Activated CD4-positive, CD25-positive, alpha-beta regulatory T cell treated with anti-CD3 and anti-CD28 coated beads, Interleukin-2, amount 50 U/mL, for 24 hours (primary cell): Measurements from ENCODE around the gene TMEM51.

ENCODE experiments used
- ATAC-seq, 2 donors: fragments of 150-1000 bp; cut with Tn5 transposase; one replicate each; pipeline ENCODE4 v1.10.0; 2021; ENCODE audit warnings: mild to moderate bottlenecking in 1 of 2, moderate library complexity in 1 of 2

Gene TMEM51, protein sequence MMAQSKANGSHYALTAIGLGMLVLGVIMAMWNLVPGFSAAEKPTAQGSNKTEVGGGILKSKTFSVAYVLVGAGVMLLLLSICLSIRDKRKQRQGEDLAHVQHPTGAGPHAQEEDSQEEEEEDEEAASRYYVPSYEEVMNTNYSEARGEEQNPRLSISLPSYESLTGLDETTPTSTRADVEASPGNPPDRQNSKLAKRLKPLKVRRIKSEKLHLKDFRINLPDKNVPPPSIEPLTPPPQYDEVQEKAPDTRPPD

GRCh38 chr1:15153184-15153841, at the start of gene TMEM51:
Gene TMEM51 (plus strand): TSS chr1:15153747. CDS start chr1:15215088, 61,341 bp downstream.
- no peak for ATAC-seq

DNA sequence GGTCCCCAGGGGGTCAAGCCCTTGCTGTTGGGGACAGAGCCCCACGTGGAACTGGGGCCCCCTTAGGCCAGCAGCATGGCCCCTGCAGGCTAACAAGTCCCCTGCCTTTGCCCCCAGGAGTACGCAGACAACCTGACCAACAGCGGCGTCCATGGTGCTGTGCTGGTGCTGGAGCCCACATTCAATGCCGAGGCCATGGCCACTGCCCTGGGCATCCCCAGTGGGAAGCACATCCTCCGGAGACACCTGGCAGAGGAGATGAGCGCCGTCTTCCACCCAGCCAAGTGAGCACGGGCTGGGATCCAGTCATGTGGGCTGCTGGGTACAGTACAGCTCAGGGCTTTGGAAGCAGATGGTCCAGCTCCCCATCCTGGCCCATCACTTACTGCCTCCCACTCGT, 49.6 kb upstream of the TMEM51 start:
- no peak for ATAC-seq

- no peak for ATAC-seq
These were observed 48.8 kb upstream of the TMEM51 start for GRCh38 chr1:15104768-15105167.

DNA sequence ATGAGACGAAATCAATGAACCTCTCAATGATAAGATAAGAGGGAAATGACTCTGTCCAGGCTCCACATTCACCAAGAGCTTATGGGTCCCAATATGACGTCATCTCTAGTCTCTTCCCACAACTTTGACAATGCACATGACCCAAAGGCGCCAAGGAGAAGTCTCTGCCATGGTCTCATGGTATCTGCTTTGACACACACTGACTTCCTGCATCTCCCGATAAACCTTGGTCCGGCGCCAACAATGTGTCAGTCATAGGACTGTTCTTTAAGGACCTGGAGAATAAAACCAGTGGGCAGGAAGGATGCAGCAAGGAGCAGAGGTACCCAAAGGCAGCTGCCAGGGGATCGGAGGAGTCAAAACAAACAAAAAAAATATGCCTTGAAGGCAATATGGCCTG, 46.9 kb upstream of the TMEM51 start:
- no peak for ATAC-seq

DNA sequence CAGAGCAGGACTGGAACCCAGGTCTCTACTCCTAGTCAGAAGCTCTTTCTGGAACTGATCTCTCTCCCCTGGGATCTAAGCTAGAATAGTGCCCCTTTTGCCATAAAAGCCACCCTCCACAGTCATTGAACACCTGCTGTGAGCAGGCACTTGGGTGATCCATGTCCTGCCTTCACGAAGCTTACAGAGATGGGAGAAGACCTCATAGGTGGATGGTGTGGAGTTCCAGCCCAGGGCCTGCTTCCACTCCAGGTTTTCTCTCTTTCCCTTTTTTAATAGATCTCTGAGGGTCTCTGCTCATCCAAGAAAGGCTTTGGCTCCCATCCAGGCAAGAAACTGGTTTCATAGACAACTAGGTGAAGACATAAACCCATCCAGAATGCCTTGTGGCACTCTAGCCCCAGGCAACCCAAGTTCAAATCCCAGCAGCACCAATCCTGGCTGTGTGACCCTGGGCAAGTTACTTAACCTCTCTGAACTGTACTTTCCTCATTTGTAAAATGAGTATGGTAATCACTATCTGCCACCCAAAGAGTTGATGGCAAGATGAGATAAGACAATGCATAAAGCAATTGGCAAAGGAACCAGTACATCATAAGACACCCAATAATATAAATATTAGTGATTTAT, 46.4 kb upstream of the TMEM51 start:
- ATAC-seq, result no peak

DNA sequence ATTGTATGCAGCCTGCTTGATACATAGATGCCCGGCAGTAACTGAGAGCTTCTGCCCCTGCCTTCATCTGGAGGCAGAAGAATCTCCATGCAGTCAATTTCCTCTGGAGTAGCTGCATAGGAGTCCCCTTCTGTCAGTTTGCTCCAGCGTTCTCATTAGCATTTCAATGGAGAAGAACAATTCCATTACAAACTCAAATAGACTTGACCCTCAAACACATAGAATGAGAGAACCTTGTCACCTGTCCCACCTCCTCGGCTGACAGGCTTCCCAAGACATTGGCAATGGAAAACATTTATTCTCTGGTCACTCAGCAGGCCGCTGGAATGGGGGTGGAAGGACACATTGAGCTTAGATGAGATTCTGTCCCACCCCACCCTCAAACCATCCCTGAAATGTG, 45.6 kb upstream of the TMEM51 start:
- ATAC-seq, result no peak

DNA sequence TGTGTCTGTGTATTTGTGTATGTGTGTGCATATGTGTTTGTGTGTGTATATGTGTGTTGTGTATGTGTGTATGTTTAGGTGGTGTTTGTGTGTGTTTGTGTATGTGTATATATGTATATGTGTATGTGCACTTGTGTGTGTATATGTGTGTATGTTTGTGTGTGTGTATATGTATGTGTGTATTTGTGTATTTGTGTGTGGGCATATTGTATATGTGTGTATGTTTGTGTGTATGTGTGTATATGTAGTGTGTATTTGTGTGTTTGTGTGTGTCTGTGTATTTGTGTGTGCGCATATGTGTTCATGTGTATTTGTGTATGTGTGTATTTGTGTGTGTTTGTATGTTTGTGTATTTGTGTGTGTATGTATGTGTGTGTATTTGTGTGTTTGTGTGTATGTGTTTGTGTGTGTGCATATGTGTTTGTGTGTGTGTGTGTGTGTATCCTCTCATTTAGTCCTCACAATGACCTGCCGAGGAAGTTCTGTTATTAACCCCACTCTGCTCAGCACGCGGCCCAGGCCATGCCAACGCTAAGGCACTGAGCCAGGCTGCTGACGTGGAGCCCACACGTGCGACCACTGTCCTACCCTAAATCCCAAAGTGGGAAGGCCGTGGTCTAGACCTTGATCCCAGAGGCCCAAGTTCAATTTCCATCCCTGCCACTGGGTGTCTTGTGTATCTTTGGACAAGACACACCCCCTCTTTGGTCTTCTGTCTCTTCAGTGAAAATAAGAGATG, 43.2 kb upstream of the TMEM51 start:
- no peak for ATAC-seq

DNA sequence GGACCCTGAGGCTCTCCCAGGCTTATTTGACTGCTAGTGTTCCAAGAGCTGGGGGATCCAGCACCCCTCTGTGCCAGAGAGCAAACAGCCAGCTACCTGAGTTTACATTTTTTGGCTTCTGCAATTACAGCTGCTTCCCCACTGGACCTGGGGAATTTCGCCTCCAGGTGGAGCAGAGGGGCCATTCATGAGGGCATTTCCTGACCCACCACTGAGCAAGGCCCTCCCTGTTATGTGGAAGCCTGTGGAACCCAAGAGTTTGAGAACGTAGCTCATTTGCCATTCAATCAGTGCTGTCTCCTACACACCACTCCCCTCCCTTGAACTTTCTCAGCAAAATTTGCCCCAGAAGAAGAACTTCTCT, 42.7 kb upstream of the TMEM51 start:
- ATAC-seq, result no peak

DNA sequence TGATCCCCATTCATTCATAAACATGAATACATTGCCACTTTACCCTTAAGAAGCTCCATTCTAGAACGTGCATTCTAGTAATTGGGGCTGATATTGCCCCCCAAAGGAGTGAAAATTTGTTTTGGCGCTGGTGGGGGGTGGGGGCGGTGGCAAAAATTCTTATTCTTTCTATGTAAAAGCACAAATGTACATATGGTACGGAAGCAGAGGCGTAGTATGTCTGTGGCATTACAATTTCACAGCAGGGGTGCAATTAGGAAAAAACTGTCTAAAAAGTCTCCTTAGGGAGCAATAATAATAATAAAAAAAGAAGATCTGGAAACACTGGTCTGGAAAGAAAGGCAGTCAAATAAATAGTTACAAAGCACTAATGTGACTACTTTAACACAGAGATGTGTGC, 40.4 kb upstream of the TMEM51 start:
- ATAC-seq, result no peak

- no peak for ATAC-seq
These were observed 38.7 kb upstream of the TMEM51 start for GRCh38 chr1:15114884-15115283.

- ATAC-seq, result no peak
These were observed 37.8 kb upstream of the TMEM51 start for GRCh38 chr1:15115542-15116330.

DNA sequence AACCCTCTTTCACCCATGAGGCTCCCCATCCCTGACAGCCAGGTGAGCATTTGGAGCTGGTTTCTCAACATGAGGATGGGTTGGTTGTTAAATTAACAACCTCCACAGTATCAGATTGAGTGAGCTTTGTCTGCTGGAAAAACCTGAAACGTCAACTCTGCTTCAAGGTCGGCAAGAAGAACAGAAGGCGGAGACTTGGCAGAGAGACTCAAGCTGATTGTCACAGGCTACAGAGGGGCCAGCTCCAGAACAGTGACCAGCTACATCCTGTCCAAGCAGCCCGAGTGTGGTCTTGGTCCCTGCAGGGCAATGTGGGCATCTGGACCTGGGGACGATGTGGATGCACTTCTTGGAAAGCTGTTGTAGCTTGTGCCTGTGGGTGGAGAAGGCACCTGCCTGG, 36.6 kb upstream of the TMEM51 start:
- no peak for ATAC-seq

DNA sequence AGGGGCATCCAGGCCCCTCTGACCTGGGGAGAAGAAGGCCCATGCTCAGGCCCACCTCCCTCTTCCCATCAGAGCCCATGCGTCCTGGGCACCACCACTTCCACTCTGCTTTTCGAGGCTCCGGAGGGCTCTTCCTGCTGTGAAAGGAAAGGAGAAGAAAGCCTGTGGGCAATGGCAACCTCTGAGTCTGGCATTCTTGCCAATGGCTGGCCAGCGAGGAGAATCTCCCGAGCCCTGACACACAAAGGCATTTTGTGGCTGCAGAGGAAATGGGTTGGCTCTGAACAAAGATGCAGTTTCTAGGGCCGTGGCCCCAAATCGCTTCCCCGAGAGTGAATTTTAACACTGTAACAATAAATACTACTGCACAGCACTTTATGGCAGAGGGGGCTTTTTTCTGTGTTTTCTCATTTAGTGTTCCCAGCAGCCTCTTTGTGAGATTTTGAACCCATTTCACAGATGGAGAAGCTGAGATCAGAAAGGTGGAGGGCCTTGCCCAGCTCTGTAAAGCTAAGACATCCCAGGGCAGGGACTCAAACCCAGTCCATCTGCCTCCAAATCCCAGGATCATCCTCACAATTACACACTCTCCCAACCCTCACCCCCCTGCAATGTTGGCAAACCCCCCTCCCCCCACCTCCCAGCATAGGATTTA, 35.7 kb upstream of the TMEM51 start:
- ATAC-seq, result no peak

- ATAC-seq, result no peak
These were observed 35.0 kb upstream of the TMEM51 start for GRCh38 chr1:15118579-15118978.

- ATAC-seq, result no peak
These were observed 33.1 kb upstream of the TMEM51 start for GRCh38 chr1:15120251-15120945.

- ATAC-seq, result no peak
These were observed 31.2 kb upstream of the TMEM51 start for GRCh38 chr1:15122331-15122730.

DNA sequence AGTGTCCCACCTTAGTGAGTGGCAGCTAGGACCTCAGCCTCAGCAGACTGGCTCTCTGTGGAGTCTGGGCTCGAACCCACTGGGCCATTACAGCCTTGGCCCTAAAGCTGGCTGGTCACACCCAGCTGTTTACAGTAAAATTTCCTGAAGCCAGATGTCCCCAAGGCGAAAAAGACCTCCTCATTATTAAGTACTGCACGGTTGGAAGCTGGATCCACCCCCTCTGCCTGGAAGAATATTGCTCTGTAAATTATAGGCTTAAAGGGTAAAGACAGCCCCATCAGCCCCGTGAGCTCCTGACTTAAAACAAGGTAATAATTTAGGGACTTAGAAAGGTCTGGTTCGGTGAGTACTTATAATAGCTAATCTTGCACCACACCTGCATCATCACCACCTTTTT, 30.3 kb upstream of the TMEM51 start:
- ATAC-seq, result no peak

DNA sequence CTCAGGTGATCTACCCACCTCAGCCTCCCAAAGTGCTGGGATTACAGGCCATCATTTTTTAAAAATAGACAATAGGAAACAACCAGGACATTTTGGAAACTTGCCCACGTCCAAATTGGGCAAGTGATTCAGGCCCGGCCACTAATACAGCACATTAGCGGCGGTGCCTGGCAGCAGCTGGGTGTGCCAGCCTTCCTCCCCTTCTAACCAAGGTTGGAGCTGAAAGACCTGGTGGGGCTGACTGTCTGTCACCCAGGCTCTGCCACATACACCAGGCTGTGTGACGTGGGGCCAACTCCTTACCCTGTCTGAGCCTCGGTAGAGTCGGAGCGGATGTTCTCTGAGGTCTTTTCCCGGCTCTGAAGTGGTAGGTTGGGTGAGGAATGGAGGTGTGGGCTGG, 29.6 kb upstream of the TMEM51 start:
- ATAC-seq, result no peak

DNA sequence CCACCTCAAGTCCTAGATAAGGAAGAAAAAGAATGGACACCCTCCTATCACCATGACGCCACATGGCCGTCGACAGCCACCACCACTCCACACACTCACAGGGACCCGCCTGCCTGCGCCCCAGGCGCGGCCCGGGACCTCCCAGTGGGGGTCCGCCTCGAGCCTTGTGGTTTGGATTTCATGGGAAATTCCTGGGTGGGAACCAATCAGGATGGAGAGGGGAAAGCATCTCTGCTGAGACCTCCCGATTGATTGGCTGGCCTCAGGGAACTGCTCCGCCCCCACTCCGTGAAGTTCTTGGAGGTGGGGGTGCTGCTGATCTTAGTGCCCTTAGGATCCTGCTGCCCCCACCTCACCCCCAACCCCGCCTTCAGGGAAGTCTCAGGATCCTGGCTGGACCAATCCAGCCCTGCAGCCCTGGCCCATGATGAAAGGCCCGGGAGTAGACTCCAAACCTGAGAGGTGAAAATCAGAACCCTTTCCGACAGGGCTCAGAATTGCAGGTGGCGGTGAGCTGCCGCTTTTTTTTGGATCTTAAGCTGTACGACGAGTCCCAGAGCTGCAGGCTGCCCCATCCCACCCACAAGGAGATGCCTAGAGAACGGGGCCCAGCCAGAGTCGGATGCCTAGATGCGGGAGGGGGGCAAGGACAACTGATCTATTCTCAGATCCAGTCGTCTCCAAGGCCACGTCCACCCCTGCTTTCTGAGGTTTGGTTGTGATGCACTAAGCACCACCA, 29.0 kb upstream of the TMEM51 start:
- no peak for ATAC-seq

GRCh38 chr1:15125101-15125745, 28.3 kb upstream of the TMEM51 start:
- no peak for ATAC-seq
